ENCODE data around the gene TBCD. TPM values are rescaled to one million over a fixed set of nuclear protein-coding genes. Genes with fewer than 3 reads are reported as not detected.

Gene TBCD
- total RNA-seq = 210 and 216 TPM in 2 replicates

DNA sequence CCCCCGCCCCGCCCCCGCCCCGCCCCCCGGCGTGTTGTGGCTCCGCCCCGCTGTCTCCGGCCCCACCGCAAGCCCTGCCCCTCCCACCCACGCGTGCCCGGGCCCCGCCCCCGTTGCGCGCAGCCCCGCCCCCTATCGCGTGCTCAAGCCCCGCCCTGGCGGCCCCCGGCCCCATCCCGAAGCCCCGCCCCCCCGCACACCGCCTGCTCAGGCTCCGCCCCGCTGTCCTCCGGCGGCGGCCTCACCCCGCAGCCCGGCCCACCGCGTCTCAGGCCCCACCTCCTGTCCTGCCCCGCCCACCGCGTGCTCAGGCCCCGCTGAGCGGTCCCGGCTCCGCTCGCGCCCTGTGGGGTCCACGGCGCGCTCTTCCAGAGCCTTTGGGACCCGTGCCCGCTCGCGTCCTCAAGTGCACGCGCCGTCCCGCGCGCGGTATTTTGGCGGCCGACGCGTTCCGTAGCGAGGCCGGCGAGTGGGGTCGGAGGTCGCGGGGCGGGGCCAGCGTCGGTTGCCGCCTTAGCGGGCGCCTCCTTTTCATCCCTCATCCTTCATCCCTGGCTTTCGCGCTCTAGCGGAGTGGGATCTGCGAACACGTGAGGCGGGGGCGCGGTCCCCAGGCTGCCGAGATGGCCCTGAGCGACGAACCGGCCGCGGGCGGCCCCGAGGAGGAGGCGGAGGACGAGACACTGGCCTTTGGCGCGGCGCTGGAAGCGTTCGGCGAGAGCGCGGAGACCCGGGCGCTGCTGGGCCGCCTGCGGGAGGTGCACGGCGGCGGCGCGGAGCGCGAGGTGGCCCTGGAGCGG, at the start of gene TBCD:
TSS of gene TBCD (plus strand) at position 495 of the 800 bp plus-strand sequence. CDS start at position 624, 129 bp downstream.
- intact Hi-C loops (cut with micrococcal nuclease) = loop anchor here (1.0 to 5.0 kb wide), 8 partner anchors 16 to 1239 kb away; partner anchors contain the start of genes ACTG1, CYBC1, FN3K and FN3KRP

DNA sequence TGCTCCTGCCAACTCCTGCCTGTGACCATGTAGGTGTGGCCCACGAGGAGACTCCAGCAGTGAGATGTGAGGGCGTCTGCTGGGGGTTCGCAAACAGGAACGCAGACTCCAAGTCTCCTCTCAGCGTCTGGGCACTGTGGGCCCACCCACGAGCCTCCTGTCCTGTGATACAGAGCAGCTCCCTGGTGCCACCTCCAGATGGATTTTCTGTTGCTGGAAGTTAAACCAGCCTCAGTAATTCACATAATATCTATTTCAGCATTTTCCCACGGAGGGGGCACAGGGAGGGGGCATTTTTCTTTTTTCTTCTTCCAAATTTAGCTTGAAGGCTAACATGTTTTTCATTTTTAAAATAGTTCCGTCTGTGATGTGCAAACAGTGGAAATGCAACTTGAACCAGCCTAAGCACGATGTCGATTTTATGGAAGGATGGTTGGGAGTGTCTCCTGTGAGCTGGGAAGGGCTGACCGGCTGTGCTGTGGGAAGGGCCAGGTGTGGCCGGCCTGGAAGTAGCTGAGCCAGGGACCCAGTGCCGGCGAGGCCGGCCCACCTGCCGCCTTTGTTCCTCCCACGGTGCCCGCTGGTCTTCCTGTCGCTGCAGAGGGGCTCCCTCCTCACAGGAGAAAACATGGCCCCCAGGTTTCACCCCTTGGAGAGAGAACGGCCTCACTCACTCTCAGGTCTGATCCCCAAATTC, 49.5 kb upstream of the TBCD start:
- intact Hi-C loops (cut with micrococcal nuclease) = no loop called here

DNA sequence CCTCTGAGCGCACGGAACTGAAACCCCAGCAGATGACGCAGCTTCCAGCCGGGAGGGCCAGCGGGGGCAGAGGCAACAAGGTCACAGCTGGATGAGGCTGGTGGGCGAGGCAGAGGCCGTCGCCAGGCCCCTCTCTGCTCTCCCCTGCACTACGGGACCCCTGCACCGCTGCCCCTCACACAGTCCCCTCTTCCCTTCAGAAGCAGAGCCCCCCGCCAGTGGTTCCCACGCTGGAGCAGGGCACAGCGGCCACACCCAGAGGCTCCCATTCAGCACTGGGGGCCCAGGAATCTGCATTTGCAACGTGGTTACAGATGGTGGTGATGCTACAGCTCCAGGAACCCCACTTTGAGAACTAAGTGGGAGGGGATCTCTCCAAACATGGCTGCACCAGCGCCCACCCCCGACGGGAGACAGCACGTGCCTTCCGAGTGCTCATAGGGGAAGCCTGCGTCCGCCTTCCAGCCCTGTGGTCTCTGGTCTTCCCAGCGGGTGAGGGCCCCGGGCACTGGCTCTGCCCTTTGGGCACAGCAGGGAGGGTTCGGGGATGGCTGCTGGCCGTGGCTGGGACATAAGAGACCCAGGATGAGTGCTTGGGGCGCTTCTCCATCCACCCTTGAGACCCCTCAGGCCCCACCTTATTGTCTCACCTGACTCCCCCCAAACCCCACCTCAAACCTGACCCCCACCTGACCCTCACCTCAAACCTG, 48.7 kb upstream of the TBCD start:
- intact Hi-C loops (cut with micrococcal nuclease) = no loop called here

DNA sequence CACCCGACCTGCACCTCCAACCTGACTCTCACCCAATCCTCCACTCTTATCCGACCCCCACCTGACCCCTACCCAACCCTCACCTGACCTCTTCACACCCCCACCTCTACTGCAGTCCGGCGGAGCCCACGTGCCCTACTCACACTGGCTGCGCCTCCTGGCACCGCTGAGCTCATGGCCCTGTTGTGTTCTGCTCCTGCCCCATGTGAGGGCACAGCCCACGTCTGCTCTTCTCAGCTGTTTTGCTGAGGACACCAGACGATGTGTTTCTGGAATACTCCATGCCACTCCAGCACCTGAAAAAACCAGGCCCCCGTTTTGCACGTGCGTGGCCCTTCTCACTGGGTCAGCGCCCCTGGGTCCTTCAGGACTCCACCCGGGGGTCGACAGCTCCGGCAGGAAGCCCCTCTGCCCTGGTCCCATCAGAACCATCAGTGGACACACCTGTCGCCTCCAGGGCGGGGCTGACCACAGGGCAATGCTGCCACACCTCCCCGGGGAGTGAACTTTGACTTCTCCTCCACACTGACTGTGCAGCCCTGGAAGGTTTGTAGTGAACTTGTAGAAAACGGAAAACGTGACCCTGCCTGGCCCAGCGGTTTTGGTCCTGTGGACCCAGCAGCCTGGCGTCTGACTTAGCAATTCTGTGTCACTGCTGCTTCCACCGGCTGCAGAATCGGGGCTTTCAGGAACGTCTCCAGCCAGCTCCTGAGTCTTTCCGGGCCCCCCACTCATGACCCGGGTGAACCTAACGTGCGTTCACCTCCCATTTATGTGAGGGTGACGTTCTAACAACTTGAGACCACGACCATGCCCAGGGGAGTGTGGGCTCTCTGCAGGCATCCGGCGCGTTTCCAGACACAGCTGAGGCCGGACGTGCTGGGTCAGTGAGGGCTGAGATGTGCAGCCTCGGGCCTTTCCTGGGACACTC, 47.7 kb upstream of the TBCD start:
- intact Hi-C loops (cut with micrococcal nuclease) = no loop called here

DNA sequence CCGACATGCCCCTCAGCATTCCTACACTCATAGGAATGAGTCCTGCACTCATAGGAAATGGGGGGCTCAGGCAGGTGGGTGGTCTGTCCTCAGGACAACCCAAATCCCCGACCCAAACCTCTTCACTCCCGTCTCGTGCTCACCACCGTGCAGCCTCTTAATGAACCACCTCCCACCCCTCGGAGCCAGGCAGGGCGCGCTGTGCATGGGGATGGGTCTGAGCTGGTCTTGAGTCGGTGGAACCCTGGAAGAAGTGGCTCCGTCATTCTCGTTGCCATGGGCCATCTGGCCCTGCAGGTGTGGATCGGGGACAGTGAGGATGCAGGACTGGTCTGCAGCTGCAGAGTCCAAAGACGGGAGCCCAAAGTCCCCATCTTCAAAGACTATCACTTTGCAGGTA, 47.0 kb upstream of the TBCD start:
- intact Hi-C loops (cut with micrococcal nuclease) = no loop called here

DNA sequence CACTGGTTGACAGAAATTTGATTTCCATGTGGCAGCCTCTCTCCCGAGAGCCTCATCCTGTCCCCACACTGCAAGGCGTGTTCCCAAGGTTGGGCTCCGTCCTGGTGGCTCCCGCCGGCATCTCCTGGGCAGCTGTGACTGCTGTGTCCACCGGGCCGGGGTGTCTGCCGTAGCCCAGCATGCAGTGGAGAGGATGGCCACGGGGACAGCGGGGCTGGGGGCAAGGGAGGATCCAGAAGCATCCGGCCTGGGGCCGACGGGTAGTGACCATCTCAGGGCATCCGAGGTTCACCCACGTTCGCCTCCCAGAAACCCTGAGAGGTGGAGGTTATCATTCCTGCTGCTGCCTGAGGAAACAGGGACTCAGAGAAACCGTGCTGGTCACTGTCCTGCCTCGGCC, 46.1 kb upstream of the TBCD start:
- intact Hi-C loops (cut with micrococcal nuclease) = no loop called here

DNA sequence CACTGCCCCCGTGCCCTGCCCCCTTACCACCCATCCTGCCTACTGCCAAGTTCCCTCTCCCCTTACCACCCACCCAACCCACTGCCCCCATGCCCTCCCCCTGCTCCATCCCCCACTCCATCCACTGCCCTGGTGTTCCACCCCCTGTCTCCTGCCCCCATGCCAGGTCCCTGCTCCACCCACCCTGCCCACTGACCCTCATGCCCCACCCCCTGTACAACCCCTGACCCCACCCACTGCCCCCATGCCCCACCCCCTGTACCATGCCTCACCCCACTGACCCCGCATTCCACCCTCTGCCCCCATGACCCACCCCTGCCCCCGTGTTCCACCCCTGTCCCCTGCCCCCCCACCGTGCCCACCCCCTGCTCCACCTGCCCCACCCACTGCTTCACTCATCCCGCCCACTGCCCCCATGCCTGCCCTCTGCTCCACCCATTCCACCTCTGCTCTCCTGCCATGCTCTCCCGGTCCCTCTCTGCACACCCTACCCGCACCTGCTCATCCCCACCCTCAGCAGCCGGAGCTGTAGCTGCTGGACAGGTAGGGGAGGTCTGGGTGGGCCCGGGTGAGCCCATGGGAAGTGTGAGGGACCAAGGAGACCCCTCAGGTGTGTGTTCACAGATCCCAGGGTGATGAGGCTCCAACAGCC, 42.7 kb upstream of the TBCD start:
- intact Hi-C loops (cut with micrococcal nuclease) = no loop called here

DNA sequence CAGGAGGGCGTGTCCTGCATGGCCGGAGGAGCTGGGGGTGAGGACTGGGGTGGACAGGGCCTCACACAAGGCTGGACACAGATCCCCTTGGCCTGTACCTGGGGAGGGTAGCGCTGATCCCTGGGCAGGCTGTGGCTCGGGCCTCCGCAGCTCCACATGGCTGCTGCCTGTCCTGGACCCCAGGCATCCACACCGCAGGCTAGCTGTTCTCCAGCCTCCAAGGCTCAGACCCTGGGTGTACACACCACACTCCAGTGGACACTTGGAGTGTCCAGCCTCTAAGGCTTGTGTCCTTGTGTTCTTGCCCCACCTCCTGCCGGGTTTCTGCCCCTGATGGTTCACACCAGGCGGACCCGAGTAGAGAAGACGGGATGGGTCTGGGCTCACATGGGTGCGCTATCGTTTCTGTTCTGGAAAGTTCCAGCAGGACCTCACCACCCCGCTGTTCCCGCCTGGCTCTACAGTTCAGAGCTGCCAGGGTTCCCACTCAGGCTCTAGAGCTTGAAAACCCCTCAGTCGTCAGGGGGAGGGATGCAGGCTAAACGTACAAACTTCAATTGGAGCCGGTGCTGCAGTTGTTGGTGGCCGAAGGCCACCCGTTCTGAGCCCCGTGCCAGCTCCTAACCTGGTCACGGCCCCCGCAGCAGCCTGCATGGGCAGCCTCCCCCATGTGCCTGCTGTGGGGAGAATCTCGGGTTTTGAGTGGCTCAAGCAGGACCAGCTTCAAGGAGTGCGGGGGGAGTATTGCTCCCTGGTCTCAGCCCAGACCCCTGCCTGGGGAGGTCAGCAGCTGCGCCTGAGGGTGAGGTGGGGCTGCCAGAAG, 42.0 kb upstream of the TBCD start:
- intact Hi-C loops (cut with micrococcal nuclease) = no loop called here

DNA sequence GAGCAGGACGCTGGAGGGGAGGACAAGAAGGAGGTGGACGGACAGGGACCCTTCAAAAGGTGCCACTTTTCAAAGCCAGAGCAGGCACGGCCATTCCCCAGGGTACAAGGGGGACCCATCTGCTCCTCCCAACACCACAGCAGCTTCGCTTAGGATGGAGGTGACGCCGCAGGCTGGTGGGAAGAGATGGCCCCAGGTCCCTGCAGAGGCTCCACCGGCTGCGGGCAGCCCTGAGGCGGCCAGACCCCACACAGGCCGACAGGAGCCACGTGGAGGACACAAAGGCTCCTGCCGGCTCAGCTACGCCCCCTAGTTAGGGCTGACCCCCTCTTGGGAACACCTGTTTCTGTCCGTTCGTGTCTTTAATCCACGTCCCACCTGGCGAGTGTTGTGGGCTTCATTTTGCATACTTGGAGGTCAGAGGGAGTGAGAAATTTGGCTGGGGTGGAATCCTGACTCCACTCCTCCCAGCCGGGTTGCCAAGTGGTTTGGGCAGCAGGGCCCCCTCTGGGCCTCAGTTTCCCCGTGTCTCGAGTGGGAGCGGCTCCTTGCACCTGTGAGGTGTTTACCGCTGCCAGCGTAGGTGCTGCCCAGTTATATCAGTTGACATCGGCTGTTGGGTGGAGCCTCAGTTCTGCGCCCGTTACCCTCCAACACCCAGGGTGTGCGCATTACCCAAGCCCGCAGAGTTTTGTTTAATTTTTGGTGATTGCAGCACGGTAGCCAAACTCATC, 41.2 kb upstream of the TBCD start:
- intact Hi-C loops (cut with micrococcal nuclease) = no loop called here

DNA sequence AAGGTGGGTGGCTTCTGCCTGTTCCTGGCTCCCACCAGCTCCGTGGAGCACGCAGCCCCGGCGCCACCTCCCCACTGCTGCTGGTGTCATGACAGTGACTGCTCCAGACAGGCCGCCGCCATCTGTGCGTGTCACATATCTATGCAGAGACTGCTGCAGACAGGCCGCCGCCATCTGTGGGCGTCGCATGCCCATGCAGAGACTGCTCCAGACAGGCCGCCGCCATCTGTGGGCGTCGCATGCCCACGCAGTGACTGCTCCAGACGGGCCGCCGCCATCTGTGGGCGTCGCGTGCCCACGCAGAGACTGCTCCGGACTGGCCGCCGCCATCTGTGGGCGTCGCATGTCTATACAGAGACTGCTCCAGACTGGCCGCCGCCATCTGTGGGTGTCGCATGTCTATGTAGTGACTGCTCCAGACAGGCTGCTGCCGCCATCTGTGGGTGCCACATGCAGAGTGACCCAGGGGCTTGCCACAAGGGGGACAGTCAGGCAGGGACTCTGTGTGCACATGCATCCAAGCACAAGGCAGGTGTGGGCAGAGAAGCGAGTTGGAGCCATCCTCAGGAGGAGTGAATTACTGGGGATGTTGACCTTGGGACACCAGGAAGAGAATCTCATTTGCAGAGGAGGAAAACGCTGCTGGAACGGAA, 38.7 kb upstream of the TBCD start:
- intact Hi-C loops (cut with micrococcal nuclease) = no loop called here

DNA sequence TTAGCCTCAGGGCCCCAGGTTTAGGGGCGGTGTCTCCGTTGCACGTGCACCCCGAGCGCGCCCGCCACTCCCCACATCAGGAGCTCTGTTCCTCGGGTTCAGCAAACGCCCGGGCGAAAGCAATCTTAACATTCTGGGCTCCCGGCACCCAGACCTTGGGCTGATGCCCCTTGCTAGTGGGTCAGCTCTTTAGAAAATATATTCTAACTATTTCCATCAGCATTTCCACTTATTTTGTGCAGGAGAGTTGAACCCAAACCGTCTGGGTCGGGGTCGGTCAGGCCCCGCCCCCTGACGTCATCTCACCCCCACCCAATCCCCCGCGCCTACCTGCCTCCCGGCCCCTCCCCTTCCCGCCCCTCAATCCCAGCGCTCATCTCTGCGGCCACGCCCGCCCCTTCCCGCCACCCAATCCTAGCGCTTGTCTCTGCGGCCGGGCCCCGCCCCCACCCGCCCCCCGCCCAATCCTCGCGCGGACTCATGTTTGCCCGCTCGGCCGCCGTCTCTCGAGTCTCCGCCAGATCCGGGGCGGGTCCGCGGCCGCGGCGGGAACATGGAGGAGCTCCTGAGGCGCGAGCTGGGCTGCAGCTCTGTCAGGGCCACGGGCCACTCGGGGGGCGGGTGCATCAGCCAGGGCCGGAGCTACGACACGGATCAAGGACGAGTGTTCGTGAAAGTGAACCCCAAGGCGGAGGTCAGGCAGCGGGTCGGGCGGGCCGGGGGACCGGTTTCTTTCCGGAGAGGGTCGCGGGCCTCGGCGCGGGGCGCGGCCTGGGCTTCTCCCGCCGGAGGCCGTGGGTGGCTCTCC, 35.5 kb upstream of the TBCD start, which contains the start of gene FN3KRP:
TSS of gene FN3KRP (plus strand) at position 504 of the 808 bp plus-strand sequence. CDS start at position 554, 50 bp downstream.
- intact Hi-C loops (cut with micrococcal nuclease) = loop anchor here (1.0 to 5.0 kb wide), 6 partner anchors 18 to 693 kb away; partner anchors contain the start of genes FN3K, LRRC45, RAB40B and WDR45B

DNA sequence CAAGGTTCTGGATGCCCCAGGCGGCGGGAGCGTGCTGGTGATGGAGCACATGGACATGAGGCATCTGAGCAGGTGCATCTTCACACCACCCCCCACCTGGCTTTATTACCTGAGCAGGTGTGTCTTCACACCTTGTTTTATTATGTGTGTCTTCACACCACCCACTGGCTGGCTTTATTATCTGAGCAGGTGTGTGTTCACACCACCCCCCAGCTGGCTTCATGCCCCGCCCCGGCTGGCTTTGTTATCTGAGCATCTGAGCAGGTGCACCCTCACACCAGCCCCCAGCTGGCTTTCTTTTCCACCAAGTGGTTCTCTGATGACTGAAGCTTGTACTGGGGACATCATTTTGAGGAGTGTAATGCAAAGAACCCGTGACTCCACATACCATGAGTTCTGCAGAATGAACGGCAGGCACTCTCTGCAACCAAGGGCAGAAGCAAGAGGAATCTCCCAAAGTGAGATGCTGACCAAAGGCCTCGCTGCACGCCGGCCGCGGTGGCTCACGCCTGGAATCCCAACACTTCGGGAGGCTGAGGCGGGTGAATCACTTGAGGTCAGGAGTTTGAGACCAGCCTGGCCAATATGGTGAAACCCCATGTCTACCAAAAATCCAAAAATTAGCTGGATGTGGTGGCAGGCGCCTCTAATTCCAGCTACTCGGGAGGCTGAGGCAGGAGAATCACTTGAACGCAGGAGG, 32.7 kb upstream of the TBCD start:
- intact Hi-C loops (cut with micrococcal nuclease) = loop anchor here (5.0 kb wide), 1 partner anchor 127 kb away; no protein-coding TSS in a partner anchor

DNA sequence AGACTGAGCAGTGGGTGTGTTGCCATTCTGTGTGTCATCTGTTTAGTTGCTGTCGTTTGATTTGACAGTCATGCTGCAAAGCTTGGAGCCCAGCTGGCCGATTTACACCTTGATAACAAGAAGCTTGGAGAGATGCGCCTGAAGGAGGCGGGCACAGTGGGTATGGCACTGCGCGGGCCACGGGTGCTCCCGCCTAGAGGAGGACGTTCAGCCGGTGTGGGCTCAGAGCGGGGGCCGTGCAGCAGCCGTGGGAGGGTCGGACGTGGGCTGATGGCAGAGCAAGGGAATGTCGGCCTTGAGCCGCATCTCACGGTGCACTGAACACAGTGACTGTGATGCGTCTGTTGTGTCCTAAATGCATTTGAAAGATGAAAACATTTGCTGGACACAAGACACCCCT, 31.7 kb upstream of the TBCD start:
- intact Hi-C loops (cut with micrococcal nuclease) = no loop called here

DNA sequence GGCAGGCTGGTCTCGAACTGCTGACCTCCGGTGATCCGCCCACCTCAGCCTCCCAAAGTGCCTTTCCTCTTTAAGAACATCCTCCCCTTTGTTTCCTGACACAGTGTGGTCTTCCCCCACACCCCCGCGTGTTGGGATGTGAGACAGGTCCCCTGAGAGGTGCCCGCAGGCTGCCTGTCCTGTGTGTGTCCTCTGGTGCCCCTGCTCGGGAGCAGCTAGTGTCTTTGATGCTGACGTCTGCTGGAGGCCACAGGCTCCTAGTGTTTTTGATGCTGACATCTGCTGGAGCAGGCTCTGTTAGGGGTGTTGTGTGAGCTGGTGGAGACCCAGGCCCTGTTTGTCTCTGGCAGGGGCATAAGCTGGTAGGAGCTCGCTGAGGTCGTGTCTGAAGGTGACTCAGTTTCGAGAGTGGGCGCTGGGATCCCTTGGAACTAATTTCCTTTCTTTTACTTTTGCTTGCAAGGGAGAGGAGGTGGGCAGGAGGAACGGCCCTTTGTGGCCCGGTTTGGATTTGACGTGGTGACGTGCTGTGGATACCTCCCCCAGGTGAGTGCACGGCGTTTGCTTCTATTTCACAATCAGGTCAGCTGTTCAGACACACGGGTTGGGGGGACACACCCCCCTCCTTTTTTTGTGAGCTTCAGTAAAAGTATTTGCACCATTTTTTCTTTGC, 29.4 kb upstream of the TBCD start:
- intact Hi-C loops (cut with micrococcal nuclease) = no loop called here

DNA sequence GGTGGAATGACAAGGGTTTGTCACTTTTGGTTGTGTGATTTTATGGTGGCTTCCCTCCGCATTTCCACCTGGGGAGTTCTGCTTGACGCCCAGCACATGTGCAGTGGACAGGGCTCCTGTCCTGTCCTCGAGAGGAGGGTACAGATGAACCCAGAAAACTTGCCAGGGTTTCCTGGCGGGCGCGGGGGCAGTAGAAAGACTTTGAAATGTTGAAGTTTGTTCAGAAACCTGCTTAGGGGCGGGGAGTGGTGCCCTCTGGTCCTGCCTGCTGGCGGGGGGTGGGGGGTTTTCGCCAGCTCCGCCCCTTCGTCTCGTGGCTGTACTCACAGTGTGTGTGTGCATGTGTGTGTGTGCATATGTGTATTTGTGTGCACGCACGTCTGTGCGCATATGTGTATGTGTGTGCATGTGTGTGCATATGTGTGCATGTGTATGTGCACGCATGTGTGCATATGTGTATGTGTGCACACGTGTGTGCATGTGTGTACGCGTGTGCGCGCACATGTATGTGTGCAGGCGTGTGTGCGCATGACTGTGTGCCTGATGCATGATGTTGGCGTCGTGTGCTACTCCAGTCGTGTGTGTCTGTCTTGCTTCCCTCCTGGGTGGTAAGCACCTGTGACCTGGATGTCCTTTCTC, 28.6 kb upstream of the TBCD start:
- intact Hi-C loops (cut with micrococcal nuclease) = no loop called here
